PC-9 (cell line): ENCODE measurements around the gene CDC23. TPM values are rescaled to one million over a fixed set of nuclear protein-coding genes. Genes with fewer than 3 reads are reported as not detected.

ENCODE experiments used
- BruUV-seq: library from RNA; stranded (reverse); fragments of 400-500 nt; replicated peaks from 2 replicates; lab custom pipeline; 2021; lab: Mats Ljungman, UMichigan
- CTCF ChIA-PET: fragments of 300-600 bp; sonication (Branson Sonifier 250); formaldehyde crosslinking; loops from one replicate; lab custom pipeline; 2022; ENCODE audit warnings: antibody characterized with exemption; lab: Charles Lee
- POLR2A ChIA-PET: fragments of 300-600 bp; sonication (Branson Sonifier 250); formaldehyde crosslinking; loops from one replicate; lab custom pipeline; 2022; ENCODE audit warnings: antibody characterized with exemption; ENCODE audit not compliant: unreplicated experiment; lab: Charles Lee
- DNase-seq, 2 experiments: peaks; one replicate each; pipeline versions ENCODE4 v3.0.0 to v3.0.0-alpha.2; 2015 to 2022; ENCODE audit warnings: mixed read lengths in 1 of 2
- H2AFZ ChIP-seq: fragments of 200-600 bp; sonication (generic); 2 replicates; pipeline ENCODE4 v1.8.1; 2017; ENCODE audit warnings: antibody characterized with exemption
- H3F3A ChIP-seq: fragments of 200-600 bp; sonication (generic); 2 replicates; pipeline ENCODE4 v1.8.1; 2017; ENCODE audit warnings: antibody characterized with exemption, mild to moderate bottlenecking, low read depth; ENCODE audit not compliant: insufficient read depth
- H3K27ac ChIP-seq: fragments of 200-600 bp; sonication (generic); 2 replicates; pipeline ENCODE4 v1.6.1; 2016; ENCODE audit warnings: mixed run types
- H3K27me3 ChIP-seq: fragments of 200-600 bp; sonication (generic); 2 replicates; pipeline ENCODE4 v1.6.1; 2016; ENCODE audit warnings: low read depth, mixed run types; ENCODE audit not compliant: insufficient read depth
- H3K36me3 ChIP-seq: fragments of 200-600 bp; sonication (generic); 2 replicates; pipeline ENCODE4 v1.6.1; 2016; ENCODE audit warnings: low read depth, mixed run types
- H3K4me1 ChIP-seq: fragments of 200-600 bp; sonication (generic); replicated peaks from 2 replicates; pipeline ENCODE4 v1.6.1; 2016; ENCODE audit warnings: mixed run types; ENCODE audit not compliant: insufficient read depth
- H3K4me2 ChIP-seq: fragments of 200-600 bp; sonication (generic); 2 replicates; pipeline ENCODE4 v1.6.1; 2017; ENCODE audit warnings: mixed run types
- H3K4me3 ChIP-seq: fragments of 200-600 bp; sonication (generic); 2 replicates; pipeline ENCODE4 v1.6.1; 2016; ENCODE audit warnings: mixed run types
- H3K79me2 ChIP-seq: fragments of 200-600 bp; sonication (generic); 2 replicates; pipeline ENCODE4 v1.6.1; 2017; ENCODE audit warnings: low read depth, mixed run types
- H3K9me2 ChIP-seq: fragments of 200-600 bp; sonication (generic); 2 replicates; pipeline ENCODE4 v1.8.1; 2017; ENCODE audit warnings: mild to moderate bottlenecking; ENCODE audit not compliant: insufficient read depth
- H3K9me3 ChIP-seq: fragments of 200-600 bp; sonication (generic); 2 replicates; pipeline ENCODE4 v1.8.1; 2016; ENCODE audit warnings: low read depth; ENCODE audit not compliant: insufficient read depth
- H4K20me1 ChIP-seq: fragments of 200-600 bp; sonication (generic); 2 replicates; pipeline ENCODE4 v1.8.1; 2017; ENCODE audit not compliant: insufficient read depth
- CTCF ChIP-seq: fragments of 200-600 bp; sonication (generic); conservative IDR thresholded peaks from 2 replicates; pipeline ENCODE4 v1.6.1; 2017; ENCODE audit warnings: mixed run types, antibody characterized with exemption, mild to moderate bottlenecking, moderate library complexity
- EZH2 ChIP-seq: fragments of 200-600 bp; sonication (generic); IDR thresholded peaks from 2 replicates; pipeline ENCODE4 v1.8.0; 2017; ENCODE audit warnings: antibody characterized with exemption, low read depth
- intact Hi-C: fragments of 100-400 bp; cut with micrococcal nuclease; formaldehyde crosslinking; loops from one replicate; pipeline ENCODE4 v1.10.0; 2022; ENCODE audit not compliant: unreplicated experiment
- total RNA-seq: library from RNA; stranded (reverse); gene quantifications from 2 replicates; pipeline ENCODE4 v1.2.3, GENCODE V29; 2021

The CDC23 gene
- total RNA-seq, 1 experiment from 2014 or later = 40.5 TPM

- Histone ChIP-seq H3K4me3 (no peak overlapping the region), H3K9me2 (no peaks in the 10 kb centered on the region), H3F3A (no peaks in the 10 kb centered on the region), H3K79me2 (no peaks in the 10 kb centered on the region), H3K4me1 (no peaks in the 10 kb centered on the region), H3K4me2 (no peak overlapping the region), H4K20me1 (no peaks in the 10 kb centered on the region), H2AFZ (no peak overlapping the region), H3K27ac (no peak overlapping the region), H3K27me3 (peaks cover 13% of the 10 kb centered on the region), H3K36me3 (no peaks in the 10 kb centered on the region), H3K9me3 (no peaks in the 10 kb centered on the region)
- no peak for TF ChIP-seq EZH2
- no peak for TF ChIP-seq CTCF
- ChIA-PET POLR2A (interaction anchor here (0.6 kb wide), 1 partner anchor 72 kb away, joined by 5 read pairs; no protein-coding TSS in a partner anchor), CTCF (no interaction called here)
- DNase-seq = no peak
- no TSS peak for BruUV-seq
- intact Hi-C loops = no loop called here
These were observed 21.5 kb upstream of the CDC23 start for GRCh38 chr5:138234651-138235050.

GRCh38 chr5:138233280-138233679 lies 20.2 kb upstream of the CDC23 start:
- H2AFZ ChIP-seq = no peak overlapping the region
- no peak overlapping the region for H3K4me2 ChIP-seq
- no peaks in the 10 kb centered on the region for H3F3A ChIP-seq
- H3K4me1 ChIP-seq = no peaks in the 10 kb centered on the region
- no peak for TF ChIP-seq EZH2
- no peak for TF ChIP-seq CTCF
- peaks cover 5% of the 10 kb centered on the region; the same call in 1 of the 2 replicates for H3K27me3 ChIP-seq
- H3K4me3 ChIP-seq = no peak overlapping the region
- no peaks in the 10 kb centered on the region for H3K79me2 ChIP-seq
- H4K20me1 ChIP-seq = no peaks in the 10 kb centered on the region
- no peak for DNase-seq
- ChIA-PET CTCF (interaction anchor here (0.5 kb wide), 1 partner anchor 1380 kb away, joined by 6 read pairs; no protein-coding TSS in a partner anchor), POLR2A (no interaction called here)
- no peaks in the 10 kb centered on the region for H3K9me3 ChIP-seq
- intact Hi-C loops = no loop called here
- no TSS peak for BruUV-seq
- no peaks in the 10 kb centered on the region for H3K9me2 ChIP-seq
- no peaks in the 10 kb centered on the region for H3K36me3 ChIP-seq
- H3K27ac ChIP-seq = no peak overlapping the region

GRCh38 chr5:138230981-138231589 lies 18.0 kb upstream of the CDC23 start:
- Histone ChIP-seq H4K20me1 (no peaks in the 10 kb centered on the region), H3K9me3 (peaks cover 10% of the 10 kb centered on the region), H3K27ac (no peak overlapping the region), H3K27me3 (no peaks in the 10 kb centered on the region), H3F3A (no peaks in the 10 kb centered on the region), H3K4me2 (no peak overlapping the region), H3K79me2 (no peaks in the 10 kb centered on the region), H3K4me3 (no peak overlapping the region), H2AFZ (no peak overlapping the region), H3K4me1 (no peaks in the 10 kb centered on the region), H3K36me3 (no peaks in the 10 kb centered on the region), H3K9me2 (no peaks in the 10 kb centered on the region)
- no peak for TF ChIP-seq CTCF
- peak in 1 of 2 experiments; percentile 27 for DNase-seq
- BruUV-seq = no TSS peak
- intact Hi-C loops = no loop called here
- POLR2A ChIA-PET = no interaction called here
- CTCF ChIA-PET = no interaction called here
